Adrenal gland (tissue), 5 donors: ENCODE measurements around the gene ZNF256.

Experiments used
- POLR2A ChIP-seq, 2 donors: fragments of 450-650 bp; IDR thresholded peaks; one replicate each; pipeline ENCODE4 v1.6.1; 2017; ENCODE audit warnings: antibody characterized with exemption in 2 of 2, mild to moderate bottlenecking in 2 of 2, moderate library complexity in 1 of 2
- TF ChIP-seq, protein P1 (sequence below), 6 experiments: fragments of 450-650 bp in 4 of 6; fragments of 200-600 bp in 2 of 6; sonication (generic) in 1 of 6; IDR thresholded peaks; 1 replicate in 5 of 6; 2 replicates in 1 of 6; pipeline versions ENCODE4 v1.5.1 to v1.8.0; 2016 to 2021; ENCODE audit warnings: antibody characterized with exemption in 6 of 6, mild to moderate bottlenecking in 2 of 6, moderate library complexity in 1 of 6
- donor health status: DM: no; HTN: no; CAD: no.

- TF ChIP-seq POLR2A (IDR thresholded peaks at IDR 0.05): no peak
- TF ChIP-seq, protein P1, sequence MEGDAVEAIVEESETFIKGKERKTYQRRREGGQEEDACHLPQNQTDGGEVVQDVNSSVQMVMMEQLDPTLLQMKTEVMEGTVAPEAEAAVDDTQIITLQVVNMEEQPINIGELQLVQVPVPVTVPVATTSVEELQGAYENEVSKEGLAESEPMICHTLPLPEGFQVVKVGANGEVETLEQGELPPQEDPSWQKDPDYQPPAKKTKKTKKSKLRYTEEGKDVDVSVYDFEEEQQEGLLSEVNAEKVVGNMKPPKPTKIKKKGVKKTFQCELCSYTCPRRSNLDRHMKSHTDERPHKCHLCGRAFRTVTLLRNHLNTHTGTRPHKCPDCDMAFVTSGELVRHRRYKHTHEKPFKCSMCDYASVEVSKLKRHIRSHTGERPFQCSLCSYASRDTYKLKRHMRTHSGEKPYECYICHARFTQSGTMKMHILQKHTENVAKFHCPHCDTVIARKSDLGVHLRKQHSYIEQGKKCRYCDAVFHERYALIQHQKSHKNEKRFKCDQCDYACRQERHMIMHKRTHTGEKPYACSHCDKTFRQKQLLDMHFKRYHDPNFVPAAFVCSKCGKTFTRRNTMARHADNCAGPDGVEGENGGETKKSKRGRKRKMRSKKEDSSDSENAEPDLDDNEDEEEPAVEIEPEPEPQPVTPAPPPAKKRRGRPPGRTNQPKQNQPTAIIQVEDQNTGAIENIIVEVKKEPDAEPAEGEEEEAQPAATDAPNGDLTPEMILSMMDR (IDR thresholded peaks at IDR 0.05): no peak
These were observed 45.3 kb upstream of the ZNF256 start for GRCh38 chr19:57992841-57993240.
